NCI-H1436 (cell line): ENCODE data around the gene ZC3H8.

Experiments
- DNase-seq: peaks from one replicate; lab custom pipeline; 2025; lab: John Stamatoyannopoulos, UW

ZC3H8 gene

GRCh38 chr2:112164876-112165275, 90.0 kb downstream of the ZC3H8 start:
- no peak for DNase-seq

GRCh38 chr2:112163541-112163981, 91.3 kb downstream of the ZC3H8 start:
- no peak for DNase-seq

- DNase-seq, result no peak
Observed at GRCh38 chr2:112162956-112163355, 91.9 kb downstream of the ZC3H8 start.

GRCh38 chr2:112162341-112162740, 92.5 kb downstream of the ZC3H8 start:
- no peak for DNase-seq
